Measurements from ENCODE around the gene SYT13. TPM values are rescaled to one million over a fixed set of nuclear protein-coding genes. Genes with fewer than 3 reads are reported as not detected.

Gene SYT13
- total RNA-seq, 1 experiment from 2014 or later: 4.3 TPM

DNA sequence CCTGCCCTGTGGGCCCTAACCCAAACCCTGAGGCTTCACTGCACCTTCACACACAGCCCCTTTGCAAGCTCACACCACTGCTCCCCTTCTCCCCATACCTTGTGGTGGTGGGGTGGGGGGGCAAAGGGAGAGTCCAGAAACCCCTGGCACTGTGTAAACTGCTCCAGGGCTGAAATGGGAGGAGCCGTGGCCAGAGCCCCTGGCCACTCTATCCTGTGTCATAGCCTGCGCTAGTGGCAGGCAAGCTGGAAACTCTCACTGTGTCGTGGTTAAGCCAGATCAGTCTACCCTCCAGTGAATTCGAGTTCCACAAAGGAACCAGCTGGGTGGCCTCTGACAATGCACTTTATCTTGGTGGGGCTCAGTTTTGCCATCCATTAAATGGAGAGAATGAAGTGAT lies 8.4 kb upstream of the SYT13 start:
- Mint-ChIP-seq H3K27me3 (ENCODE audit: low read depth) (peaks cover 37% of the 10 kb centered on the region), H3K4me1 (peaks cover 8 to 12% of the 10 kb centered on the region in 2 experiments), H3K9me3 (no peaks in the 10 kb centered on the region; a peak in 2 of 5 replicates), H3K36me3 (ENCODE audit: insufficient read depth in 1 of 3, low read depth in 3 of 3) (no peaks in the 10 kb centered on the region; a peak in 1 of 7 replicates), H3K27ac (no peak overlapping the region), H3K4me3 (no peak overlapping the region)
- H2BK5ac ChIP-seq (ENCODE audit: insufficient read length, low read length): no peak overlapping the region
- H3K79me1 ChIP-seq (ENCODE audit: insufficient read depth, low read depth, low read length, poor library complexity, severe bottlenecking): no peaks in the 10 kb centered on the region
- H3K14ac ChIP-seq (ENCODE audit: insufficient read depth, low read length): no peak overlapping the region
- no peak overlapping the region for H4K8ac ChIP-seq (replicated peaks; ENCODE audit: insufficient read length, low read depth, low read length)
- no CpG with 5 or more reads among the region's 4 CpGs for WGBS (ENCODE audit: extremely low coverage, insufficient read length, low lambda C conversion rate)
- no peak overlapping the region for H3K56ac ChIP-seq (ENCODE audit: insufficient read length, low read depth, low read length)
- H3K9ac ChIP-seq (ENCODE audit: extremely low read depth, insufficient read length, low read length): no peak overlapping the region
- H3K27ac ChIP-seq (ENCODE audit: insufficient read length, low read depth, low read length): no peak overlapping the region
- TF ChIP-seq, protein P1, sequence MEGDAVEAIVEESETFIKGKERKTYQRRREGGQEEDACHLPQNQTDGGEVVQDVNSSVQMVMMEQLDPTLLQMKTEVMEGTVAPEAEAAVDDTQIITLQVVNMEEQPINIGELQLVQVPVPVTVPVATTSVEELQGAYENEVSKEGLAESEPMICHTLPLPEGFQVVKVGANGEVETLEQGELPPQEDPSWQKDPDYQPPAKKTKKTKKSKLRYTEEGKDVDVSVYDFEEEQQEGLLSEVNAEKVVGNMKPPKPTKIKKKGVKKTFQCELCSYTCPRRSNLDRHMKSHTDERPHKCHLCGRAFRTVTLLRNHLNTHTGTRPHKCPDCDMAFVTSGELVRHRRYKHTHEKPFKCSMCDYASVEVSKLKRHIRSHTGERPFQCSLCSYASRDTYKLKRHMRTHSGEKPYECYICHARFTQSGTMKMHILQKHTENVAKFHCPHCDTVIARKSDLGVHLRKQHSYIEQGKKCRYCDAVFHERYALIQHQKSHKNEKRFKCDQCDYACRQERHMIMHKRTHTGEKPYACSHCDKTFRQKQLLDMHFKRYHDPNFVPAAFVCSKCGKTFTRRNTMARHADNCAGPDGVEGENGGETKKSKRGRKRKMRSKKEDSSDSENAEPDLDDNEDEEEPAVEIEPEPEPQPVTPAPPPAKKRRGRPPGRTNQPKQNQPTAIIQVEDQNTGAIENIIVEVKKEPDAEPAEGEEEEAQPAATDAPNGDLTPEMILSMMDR (conservative IDR thresholded peaks at IDR 0.05): no peak
- no peaks in the 10 kb centered on the region; the same call in 1 of the 2 replicates for H3K4me1 ChIP-seq (ENCODE audit: insufficient read depth, low read length)
- no peaks in the 10 kb centered on the region for H3K27me3 ChIP-seq (ENCODE audit: insufficient read depth, low read length)
- H3K23ac ChIP-seq (ENCODE audit: insufficient read length, low read depth, low read length): no peak overlapping the region
- no peaks in the 10 kb centered on the region for H4K20me1 ChIP-seq (ENCODE audit: control insufficient read depth, insufficient read depth, insufficient read length)
- H4K91ac ChIP-seq (ENCODE audit: insufficient read length, low read depth, low read length): no peak overlapping the region
- no peak overlapping the region for H3K18ac ChIP-seq (ENCODE audit: insufficient read length, low read depth, low read length)
- H2BK15ac ChIP-seq (ENCODE audit: low read depth, low read length): no peak overlapping the region
- no peak overlapping the region for H2BK120ac ChIP-seq (ENCODE audit: low read depth, low read length, poor library complexity, severe bottlenecking)
- no peak for DNase-seq
- no peak overlapping the region for H2AK5ac ChIP-seq (ENCODE audit: insufficient read length, low read length)
- H3K4ac ChIP-seq (ENCODE audit: low read depth, low read length): no peak overlapping the region
- no peaks in the 10 kb centered on the region for H3K23me2 ChIP-seq (ENCODE audit: insufficient read length, low read depth, low read length, poor library complexity, severe bottlenecking)
- H3K9me3 ChIP-seq (ENCODE audit: control insufficient read depth, low read depth, low read length): no peaks in the 10 kb centered on the region
- no peak overlapping the region for H2AFZ ChIP-seq (ENCODE audit: low read length)
- no peaks in the 10 kb centered on the region for H3K79me2 ChIP-seq (ENCODE audit: insufficient read depth, low read length)
- H3T11ph ChIP-seq (ENCODE audit: low read length): no peak overlapping the region
- H2BK12ac ChIP-seq (ENCODE audit: insufficient read length, low read depth, low read length): no peak overlapping the region
- H3K4me2 ChIP-seq (ENCODE audit: insufficient read depth, insufficient read length, low read length): no peak overlapping the region
- no peak overlapping the region for H4K5ac ChIP-seq (ENCODE audit: insufficient read length, low read depth, low read length)
- no peak overlapping the region for H2BK20ac ChIP-seq (ENCODE audit: low read depth, low read length, poor library complexity, severe bottlenecking)
